ENCODE results near the gene BCLAF1.
"Not testable (repeated sequence)": the region's sequence is repeated elsewhere in the genome, so short reads cannot be mapped to it uniquely, and the experiment has no call there.

The BCLAF1 gene

DNA sequence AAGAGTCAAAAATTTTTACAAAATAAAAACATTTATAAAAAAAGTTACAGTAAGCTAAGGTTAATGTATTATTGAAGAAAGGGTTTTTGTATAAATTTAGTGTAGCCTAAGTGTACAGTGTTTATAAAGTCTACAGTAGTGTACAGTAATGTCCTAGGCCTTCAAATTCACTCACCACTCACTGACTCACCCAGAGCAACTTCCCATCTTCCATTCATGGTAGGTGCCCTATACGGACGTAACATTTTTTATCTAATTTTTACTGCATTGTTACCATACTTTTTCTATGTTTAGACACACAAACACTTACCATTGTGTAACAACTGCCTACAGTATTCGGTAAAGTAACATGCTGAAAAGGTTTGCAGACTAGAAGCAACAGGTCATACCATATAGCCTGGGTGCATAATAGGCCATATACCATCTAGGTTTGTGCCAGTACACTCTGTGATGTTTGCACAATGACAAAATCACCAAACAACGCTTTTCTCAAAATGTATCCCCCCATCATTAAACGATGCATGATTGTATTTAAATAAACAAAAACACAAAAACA lies 45.5 kb downstream of the BCLAF1 start:
- DNase-seq: no peak

DNA sequence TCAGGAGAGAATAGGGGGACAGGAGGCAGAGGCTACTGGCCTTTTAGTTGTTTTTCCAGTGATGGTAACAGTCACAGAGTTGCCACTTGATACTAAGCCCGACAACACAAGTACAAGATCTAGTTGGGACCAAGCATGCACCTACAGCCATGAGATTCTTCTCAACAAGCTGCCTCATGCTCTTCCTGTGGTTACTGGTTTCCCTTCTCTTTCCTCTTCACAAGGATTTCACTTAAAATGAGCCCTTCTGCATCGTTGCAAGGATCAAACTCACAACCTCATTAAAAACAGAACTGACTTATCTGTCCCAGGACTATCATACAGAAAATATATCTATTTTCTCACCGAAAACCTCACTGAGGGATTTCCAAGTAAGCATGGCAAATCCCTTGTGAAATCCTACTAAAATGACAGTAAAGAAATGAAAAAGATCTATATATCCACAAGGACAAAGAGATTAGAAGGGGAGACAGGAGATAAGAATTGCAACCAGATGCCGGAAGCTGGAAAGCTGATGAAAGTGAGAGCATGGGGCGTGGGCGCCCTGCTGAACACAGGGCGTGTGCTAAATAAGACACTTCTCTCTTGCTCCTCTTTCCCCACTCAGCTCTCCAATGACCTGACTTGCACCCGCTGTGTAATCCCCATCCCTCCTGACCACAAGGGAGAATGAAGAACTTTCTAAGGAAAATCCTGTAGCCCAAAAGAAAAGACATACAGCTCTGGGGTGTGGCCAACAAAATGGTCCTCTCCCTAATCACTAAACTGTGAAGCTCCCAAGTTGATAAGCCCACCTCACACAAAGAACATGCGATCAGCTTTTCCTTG lies 53.0 kb downstream of the BCLAF1 start:
- no peak for DNase-seq

DNA sequence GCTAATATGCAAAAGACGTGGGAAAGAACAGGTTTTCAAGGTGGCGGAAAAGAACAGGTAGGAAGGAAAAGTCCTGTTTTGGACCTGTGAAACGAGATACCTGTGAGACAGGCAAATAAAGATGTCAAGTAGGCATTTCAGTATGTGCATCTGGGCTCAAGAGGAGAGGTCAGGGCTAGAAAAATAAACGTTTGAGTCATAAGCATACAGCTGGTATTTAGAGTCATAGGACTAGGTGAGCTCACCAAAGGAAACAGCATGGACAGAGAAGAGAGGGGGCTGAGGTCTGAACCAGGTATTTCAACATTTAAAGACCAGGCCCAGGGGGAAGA lies 54.4 kb downstream of the BCLAF1 start:
- DNase-seq: no peak

DNA sequence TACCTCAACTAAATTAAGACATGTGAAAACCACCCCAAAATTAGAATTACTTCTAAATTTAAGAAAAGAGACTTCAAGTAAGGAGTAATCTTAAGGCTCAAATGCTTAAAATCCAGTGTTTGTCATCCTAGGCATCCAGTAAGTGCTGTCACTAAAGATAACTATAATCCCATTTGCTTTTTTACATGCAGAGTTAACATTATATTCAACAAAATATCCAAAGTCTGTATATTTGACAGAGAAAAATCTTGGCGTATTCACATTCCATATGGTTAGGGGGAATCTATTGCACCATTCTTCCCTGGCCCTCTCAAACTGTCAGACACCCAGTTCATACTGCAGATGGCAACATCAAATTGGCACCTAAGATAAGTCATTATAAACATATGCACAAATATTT lies 56.9 kb downstream of the BCLAF1 start:
- DNase-seq: no peak

DNA sequence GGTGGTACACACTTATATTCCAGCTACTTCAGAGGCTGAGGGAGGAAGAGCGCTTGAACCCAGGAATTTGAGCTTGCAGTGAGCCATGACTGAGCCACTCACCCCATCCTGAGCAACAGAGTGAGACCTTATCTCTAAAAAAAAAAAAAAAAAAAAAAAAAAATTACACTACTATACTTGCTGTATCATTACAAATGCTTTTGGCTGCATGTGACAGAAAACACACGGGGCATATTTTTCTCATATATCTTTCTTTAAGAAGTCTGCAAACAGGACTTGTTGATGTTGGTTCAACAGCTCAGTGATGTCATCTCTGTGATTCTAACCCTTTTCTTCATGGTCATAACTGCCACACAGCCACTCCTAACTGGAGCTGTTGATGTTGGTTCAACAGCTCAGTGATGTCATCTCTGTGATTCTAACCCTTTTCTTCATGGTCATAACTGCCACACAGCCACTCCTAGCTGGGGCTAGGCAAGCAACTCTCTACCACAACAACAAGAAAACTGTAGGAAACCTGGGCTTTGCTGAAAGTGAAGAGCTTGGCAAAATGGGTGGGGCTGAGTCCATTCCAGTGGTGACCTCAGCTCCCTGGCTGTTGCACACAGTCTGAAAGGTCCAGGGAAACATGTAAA lies 59.3 kb downstream of the BCLAF1 start:
- DNase-seq: no peak

DNA sequence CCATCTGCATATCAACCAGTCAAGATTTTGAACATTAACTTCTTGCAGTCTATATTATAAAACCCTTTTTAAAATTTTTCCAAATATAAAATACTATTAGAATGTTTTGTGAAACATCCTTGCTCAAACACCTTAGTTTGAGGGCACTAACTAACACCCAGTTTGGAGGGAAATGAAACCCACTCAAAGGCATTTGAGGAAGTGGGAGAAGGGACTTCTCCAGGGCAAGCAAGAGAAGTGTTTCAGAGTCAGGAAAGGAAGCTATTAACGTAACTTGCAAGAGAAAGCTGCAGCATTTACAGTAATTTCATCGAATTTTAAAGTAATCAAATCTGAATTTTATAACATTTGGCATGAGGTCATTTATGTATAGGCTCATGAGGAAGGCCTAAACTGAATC lies 60.8 kb downstream of the BCLAF1 start:
- DNase-seq: no peak

DNA sequence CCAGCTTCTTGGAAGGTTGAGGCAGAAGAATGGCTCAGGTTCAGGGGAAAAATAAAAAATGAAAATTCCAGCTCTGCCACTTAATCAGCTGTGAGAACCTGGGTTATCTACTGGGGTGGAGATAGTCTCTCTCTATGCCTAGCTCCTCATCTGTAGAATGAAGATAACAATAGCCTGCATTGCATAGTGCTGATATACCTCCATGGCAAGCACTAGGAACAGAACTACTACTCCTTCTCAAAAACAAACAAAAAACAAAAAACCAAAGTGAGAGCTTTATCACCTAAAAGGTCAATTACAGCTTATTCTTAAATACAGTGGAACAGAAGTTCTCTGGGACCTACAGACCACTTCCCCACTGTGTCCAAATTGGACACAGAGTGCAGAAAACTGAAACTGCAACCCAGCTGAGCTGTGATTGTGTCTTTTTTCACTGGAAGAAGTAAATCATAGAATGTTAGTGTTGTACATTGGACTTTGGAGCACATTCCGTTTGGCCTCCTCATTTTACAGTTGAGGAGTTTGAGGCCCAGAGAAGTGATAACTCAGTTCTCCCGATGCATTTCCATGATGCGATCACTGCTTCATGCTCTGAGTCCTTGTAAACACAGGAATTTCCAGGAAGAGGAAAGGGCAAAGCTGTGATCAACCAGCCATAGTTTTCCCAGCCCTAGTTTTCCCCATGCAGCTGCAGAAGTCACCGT lies 62.8 kb downstream of the BCLAF1 start:
- DNase-seq: no peak

DNA sequence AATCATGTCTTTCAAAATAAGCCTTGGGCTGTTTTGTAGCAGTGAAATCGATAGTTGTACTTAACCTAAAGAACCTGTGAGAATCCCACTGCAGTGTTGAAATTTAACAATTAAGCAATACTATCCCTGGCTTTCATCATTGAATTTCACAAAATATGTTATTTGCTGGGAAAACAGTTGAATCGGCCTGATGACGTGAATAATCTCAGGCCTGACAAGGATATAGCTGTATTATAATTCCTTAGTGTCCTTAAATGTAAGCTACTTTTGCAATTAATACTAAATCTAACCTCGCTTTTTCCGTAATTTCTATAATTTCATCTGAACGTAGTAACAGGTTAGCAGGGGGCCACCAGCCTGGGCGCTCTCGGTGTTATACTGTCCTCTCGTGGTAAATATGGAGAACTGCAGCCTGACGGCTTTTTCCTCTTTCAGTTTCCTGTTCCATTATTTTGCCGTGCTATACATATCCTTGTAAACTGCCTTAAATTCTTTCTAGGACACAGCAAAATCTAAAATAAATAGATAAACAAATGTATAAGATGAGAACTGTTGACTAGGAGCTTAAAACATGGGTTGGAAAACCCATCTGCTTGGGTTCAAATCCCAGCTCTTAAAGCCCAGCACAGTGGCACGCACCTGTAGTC lies 63.5 kb downstream of the BCLAF1 start:
- peak; percentile 67 for DNase-seq

DNA sequence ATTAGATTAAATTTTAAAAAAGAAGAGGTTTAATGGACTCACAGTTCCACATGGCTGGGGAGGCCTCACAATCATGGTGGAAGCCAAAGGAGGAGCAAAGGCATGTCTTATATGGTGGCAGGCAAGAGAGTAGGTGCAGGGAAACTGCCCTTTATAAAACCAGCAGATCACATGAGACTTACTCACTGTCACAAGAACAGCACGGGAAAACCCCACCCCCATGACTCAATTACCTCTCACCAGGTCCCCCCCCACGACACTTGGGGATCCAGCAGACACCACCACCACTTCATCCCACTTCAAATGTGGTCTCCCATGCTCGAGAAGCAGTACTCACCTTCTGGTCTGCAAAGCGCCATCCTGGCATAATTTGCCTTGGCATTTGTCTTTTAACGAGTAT lies 64.2 kb downstream of the BCLAF1 start:
- DNase-seq: no peak

DNA sequence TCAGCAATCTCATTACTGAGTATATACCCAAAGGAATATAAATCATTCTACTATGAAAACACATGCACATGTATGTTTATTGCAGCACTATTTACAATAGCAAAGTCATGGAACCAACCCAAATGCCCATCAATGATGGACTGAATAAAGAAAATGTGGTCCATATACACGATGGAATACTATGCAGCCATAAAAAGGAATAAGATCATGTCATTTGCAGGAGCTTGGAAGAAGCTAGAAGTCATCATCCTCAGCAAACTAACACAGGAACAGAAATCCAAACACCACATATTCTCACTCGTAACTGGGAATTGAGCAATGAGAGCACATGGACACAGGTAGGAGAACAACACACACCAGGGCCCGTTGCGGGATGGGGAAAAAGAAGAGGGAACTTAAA lies 64.7 kb downstream of the BCLAF1 start:
- not testable (repeated sequence) for DNase-seq

DNA sequence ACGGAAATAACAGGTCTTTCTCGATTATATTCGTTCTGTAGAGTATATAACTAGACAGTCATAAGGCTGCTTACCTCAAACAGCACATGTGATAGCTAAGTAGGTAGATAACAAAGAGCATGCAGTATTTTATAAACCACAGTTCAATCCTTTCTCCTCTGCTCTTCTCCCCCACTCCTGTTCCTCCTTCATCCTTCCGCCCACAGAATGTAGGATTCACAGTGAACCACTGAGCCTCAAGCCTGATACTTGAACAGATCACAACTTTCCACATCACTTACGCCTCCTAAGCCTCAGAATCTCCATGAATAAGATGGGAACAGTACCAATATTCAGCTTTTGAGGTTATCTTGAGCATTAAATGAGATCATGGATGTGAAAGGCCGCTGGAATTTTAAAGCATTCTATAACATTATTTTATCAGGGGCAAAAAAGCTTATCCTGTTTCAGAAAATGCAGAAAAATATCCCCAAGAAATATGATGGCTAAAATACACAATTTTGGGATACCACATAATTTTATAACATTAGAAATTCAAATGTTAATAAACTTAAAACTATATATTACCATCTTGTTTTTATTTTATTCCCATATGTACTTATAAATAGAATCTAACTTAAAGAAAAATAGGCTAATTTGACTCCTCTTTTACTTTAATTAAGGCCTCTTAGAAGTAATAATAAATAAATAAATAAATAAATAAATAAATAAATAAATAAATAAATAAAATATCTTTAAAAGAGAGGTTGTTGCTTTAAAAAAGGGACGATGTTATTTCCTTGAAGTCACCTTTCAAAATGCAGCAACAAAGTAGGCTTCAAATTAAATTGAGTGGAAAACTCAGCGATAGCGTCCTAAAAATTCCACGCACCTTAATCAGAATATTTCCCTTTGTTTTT lies 72.9 kb downstream of the BCLAF1 start:
- DNase-seq: no peak

DNA sequence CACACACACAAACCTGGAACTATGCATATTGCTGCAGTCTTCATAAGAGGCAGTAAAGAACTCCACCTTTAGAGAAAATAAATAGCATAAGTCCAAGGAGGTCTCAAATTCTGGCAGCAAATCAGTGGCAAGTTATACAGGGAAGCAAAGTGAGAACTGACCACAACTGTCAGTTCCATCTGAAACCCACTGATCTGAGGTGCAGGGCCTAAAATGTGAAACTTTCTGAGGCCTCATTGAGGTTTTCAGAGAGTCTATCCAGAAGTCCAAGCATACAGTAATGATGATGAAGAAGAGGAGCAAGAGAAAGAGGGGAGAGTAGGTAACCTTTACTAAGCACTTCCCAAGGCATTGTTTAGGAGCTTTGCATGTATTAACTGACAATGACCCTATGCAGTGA lies 75.8 kb downstream of the BCLAF1 start:
- no peak for DNase-seq

DNA sequence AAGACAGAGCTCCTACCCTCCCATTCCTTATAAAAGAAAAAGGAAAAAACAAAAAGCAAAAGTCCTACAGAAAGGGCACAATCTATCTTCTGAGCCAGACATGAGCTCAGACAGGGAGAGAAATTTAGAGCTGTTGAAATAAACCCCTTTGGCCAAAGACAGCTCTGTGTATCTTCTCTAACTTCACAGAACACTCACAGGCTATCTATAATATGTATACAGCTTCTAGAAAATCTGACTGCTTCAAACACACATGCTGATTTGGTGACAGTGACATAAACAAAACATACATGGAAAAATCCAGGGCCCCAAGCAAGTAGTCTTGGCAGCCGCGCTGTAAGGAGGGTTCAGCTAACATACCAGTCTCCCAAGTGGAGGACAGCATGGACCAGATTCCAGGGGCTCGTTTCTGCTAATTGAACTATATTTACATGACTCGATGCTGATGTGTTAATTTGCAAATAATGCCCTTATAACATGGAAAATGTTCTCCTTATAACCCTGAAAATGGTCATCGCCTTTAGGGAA lies 76.6 kb downstream of the BCLAF1 start:
- DNase-seq: no peak

DNA sequence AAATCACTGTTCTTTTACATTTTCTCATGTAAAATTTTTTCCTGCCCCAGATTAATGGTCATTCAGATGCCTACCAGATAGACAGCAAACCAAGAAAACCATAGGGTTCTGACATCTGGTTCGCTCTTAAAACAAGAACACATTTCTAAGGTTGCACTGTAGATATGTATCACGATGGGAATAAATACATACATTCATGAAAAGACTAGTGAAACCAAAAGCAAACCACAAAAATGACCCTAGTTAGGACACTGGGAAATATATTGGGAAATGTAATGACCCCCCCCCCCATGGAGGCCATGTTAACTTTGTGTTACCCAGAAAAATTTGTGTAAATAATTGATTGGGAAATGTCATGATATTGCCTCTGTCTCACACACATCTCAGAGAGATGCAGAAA lies 77.0 kb downstream of the BCLAF1 start:
- no peak for DNase-seq

DNA sequence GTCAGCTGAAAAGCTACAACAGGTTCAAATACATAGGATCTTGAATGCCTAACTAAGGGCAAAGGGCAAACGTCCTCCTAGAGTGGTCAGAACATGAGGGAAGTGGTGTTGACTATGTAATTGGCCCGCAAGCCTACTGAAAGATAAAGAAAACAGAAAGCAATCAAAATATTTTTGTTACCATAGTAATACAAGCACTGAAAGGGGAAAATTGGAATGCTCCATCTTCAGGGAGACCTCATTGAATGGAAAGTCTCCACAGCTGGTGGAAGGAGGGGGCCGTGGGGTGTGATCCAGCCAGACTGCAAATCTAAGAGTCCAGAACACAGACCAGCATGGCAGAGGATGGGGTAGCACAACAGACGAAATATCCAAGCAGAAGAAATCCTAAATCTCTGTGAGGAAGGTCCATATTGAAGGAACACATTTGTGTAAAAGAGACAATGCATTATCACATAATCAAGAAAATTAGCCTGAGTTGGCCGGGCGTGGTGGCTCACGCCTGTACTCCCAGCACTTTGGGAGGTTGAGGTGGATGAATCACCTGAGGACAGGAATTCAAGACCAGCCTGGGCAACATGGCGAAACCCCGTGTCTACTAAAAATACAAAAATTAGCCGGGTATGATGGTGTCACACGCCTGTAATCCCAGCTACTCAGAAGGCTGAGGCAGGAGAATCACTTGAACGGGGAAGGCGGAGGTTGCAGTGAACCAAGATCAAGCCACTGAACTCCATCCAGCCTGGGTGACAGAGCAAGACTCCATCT lies 79.1 kb downstream of the BCLAF1 start:
- no peak for DNase-seq

DNA sequence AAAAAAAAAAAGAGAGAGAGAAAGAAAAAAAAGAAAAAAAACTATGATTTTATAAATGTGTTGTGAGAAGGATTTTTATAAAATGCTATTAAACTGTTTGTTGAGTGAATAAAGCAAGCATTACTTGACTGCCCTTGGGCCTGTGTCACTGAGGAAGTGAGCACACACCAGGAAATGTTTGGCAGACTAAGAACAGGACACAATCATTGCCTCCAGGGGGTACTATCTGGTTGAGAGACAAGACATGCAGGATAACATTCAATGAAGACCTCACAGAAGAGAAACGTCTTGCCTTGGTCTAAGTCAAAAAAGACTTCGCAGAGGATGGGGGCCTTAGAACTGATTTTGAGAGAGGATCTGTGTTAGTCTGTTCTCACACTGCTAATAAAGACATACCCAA lies 80.2 kb downstream of the BCLAF1 start:
- no peak for DNase-seq

DNA sequence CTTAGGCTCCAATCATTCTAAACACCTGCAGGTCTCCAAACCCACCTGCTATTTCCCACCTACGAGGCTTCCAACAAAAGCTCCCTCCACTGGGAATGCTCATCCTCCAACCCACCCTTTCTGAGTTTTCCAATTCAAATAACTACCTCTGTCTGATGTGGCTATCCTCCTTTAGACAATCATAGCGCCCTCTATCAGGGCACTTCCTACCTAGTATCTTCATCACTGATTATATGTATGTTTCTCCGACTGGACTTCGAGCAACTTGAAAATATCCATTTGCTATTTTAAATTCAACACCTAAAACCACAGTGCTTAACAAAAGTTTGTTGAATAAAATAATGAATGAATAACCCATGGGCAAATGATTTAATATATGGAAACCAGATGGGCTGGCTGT lies 80.9 kb downstream of the BCLAF1 start:
- no peak for DNase-seq

Measured in NCI-H2227 treated with DMSO at 0.1 percent for 48 hours (cell line).